Thoracic aorta (tissue), 2 donors: ENCODE measurements around the gene DMBX1. TPM values are rescaled to one million over a fixed set of nuclear protein-coding genes. Genes with fewer than 3 reads are reported as not detected.

ENCODE experiments used
- ATAC-seq: fragments of 150-250 bp; one replicate; pipeline ENCODE4 v1.8.0; 2017; ENCODE audit warnings: low read depth; ENCODE audit not compliant: insufficient number of reproducible peaks, low FRiP score
- DNase-seq: peaks from one replicate; pipeline ENCODE4 v3.0.0-alpha.2; 2020; ENCODE audit warnings: low spot score
- H3K27ac ChIP-seq, 2 donors: fragments of 200-600 bp; sonication (generic); 1 replicate in 1 of 2; 2 replicates in 1 of 2; pipeline ENCODE4 v1.5.1; 2016; ENCODE audit warnings: mild to moderate bottlenecking in 2 of 2, moderate library complexity in 2 of 2
- H3K27me3 ChIP-seq: fragments of 200-600 bp; sonication (generic); replicated peaks from 2 replicates; pipeline ENCODE4 v1.6.0; 2016; ENCODE audit warnings: mild to moderate bottlenecking; ENCODE audit not compliant: insufficient read depth
- H3K36me3 ChIP-seq: fragments of 200-600 bp; sonication (generic); one replicate; pipeline ENCODE4 v1.5.1; 2016
- H3K4me1 ChIP-seq, 2 donors: fragments of 200-600 bp; sonication (generic); 1 replicate in 1 of 2; 2 replicates in 1 of 2; pipeline versions ENCODE4 v1.5.1 to v1.6.0; 2016; ENCODE audit warnings: low read depth in 2 of 2, mild to moderate bottlenecking in 1 of 2; ENCODE audit not compliant: control insufficient read depth in 1 of 2
- H3K4me3 ChIP-seq: fragments of 200-600 bp; sonication (generic); 2 replicates; pipeline ENCODE4 v1.5.1; 2016; ENCODE audit warnings: mild to moderate bottlenecking
- H3K9me3 ChIP-seq: fragments of 200-600 bp; sonication (generic); 2 replicates; pipeline ENCODE4 v1.5.1; 2016
- CTCF ChIP-seq: fragments of 200-600 bp; sonication (generic); IDR thresholded peaks from one replicate; pipeline ENCODE4 v1.5.1; 2019; ENCODE audit warnings: antibody characterized with exemption
- total RNA-seq, 2 donors: library from RNA; depleted of rRNA; stranded (reverse); fragments of >200 nt; gene quantifications; one replicate each; pipeline versions ENCODE4 v1.1.0 to v1.2.3, GENCODE V29; 2016

DMBX1 gene
- total RNA-seq, 2 donors from 2014 or later = not detected

DNA sequence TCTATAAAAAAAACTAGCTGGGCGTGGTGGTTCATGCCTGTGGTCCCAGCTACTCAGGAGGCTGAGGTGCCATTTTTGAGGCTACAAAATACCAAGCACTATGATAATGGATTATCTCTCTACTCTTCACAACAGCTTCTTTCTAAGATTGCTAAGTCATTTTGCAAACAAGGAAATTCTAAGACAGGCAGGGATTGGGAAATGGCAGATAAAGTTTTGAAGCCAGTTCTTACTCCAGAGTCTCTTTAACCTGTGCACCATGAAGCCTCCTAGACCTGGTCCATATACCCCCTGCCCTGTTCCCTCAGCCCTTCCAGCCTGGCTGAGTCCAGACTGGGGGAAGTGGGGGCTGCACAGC is 39.5 kb upstream of the DMBX1 start:
- H3K27me3 ChIP-seq = no peaks in the 10 kb centered on the region

GRCh38 chr1:46451948-46452930 is 37.4 kb upstream of the DMBX1 start:
- Histone ChIP-seq H3K9me3 (no peaks in the 10 kb centered on the region), H3K27ac (no peak overlapping the region), H3K4me1 (peaks cover 4 to 11% of the 10 kb centered on the region in 2 donors), H3K27me3 (no peaks in the 10 kb centered on the region), H3K36me3 (no peaks in the 10 kb centered on the region), H3K4me3 (no peak overlapping the region)
- ATAC-seq (no peak), DNase-seq (no peak)
- no peak for TF ChIP-seq CTCF

More for the DNA sequence above, 39.5 kb upstream of the DMBX1 start:
- TF ChIP-seq CTCF = no peak
- no peak for DNase-seq
- Histone ChIP-seq H3K36me3 (no peaks in the 10 kb centered on the region), H3K4me1 (peaks cover 4 to 11% of the 10 kb centered on the region in 2 donors), H3K4me3 (no peak overlapping the region), H3K9me3 (no peaks in the 10 kb centered on the region), H3K27ac (no peak overlapping the region)
- ATAC-seq = no peak

- TF ChIP-seq CTCF = no peak
- ATAC-seq (no peak), DNase-seq (no peak)
- Histone ChIP-seq H3K4me3 (no peak overlapping the region), H3K9me3 (no peaks in the 10 kb centered on the region), H3K27me3 (no peaks in the 10 kb centered on the region), H3K27ac (no peak overlapping the region), H3K36me3 (no peaks in the 10 kb centered on the region), H3K4me1 (peaks cover 4 to 8% of the 10 kb centered on the region in 2 donors)
Measured at GRCh38 chr1:46452931-46453325, 36.7 kb upstream of the DMBX1 start.

- TF ChIP-seq CTCF = no peak
- no peak for ATAC-seq
- Histone ChIP-seq H3K4me1 (peaks cover 2 to 3% of the 10 kb centered on the region in 2 donors), H3K27me3 (no peaks in the 10 kb centered on the region), H3K27ac (no peak overlapping the region), H3K36me3 (no peaks in the 10 kb centered on the region), H3K9me3 (no peaks in the 10 kb centered on the region), H3K4me3 (no peak overlapping the region)
- no peak for DNase-seq
Measured at GRCh38 chr1:46453449-46453848, 36.2 kb upstream of the DMBX1 start.

- H3K4me3 ChIP-seq = no peak overlapping the region
- no peaks in the 10 kb centered on the region for H3K27me3 ChIP-seq
- no peaks in the 10 kb centered on the region for H3K36me3 ChIP-seq
- no peak for DNase-seq
- no peak for TF ChIP-seq CTCF
- H3K9me3 ChIP-seq = no peaks in the 10 kb centered on the region
- no peak for ATAC-seq
- no peaks in the 10 kb centered on the region for H3K4me1 ChIP-seq
- no peak overlapping the region for H3K27ac ChIP-seq
Measured at GRCh38 chr1:46455951-46456350, 33.7 kb upstream of the DMBX1 start.
